BE2C (cell line): ENCODE data around the gene DGLUCY.
A peak's percentile ranks its signal among the peaks of the same experiment; 100 is the strongest.

Source experiments
- DNase-seq: peaks from one replicate; pipeline ENCODE4 v3.0.0-alpha.2; 2020
- H3K27me3 ChIP-seq: fragments of 250-450 bp; sonication (Bioruptor Pico); 2 replicates; pipeline ENCODE4 v1.5.1; 2020; ENCODE audit warnings: mild to moderate bottlenecking
- H3K36me3 ChIP-seq: fragments of 250-450 bp; sonication (Bioruptor Pico); 2 replicates; pipeline ENCODE4 v1.5.1; 2020; ENCODE audit warnings: mild to moderate bottlenecking
- H3K4me1 ChIP-seq: fragments of 250-450 bp; sonication (Bioruptor Pico); 2 replicates; pipeline ENCODE4 v1.5.1; 2020
- H3K4me3 ChIP-seq: 2 replicates; pipeline ENCODE4 v1.5.1; 2011; ENCODE audit warnings: low read depth, low read length
- H3K9me3 ChIP-seq: fragments of 250-450 bp; sonication (Bioruptor Pico); 2 replicates; pipeline ENCODE4 v1.5.1; 2020
- TF ChIP-seq, protein P1 (sequence below): IDR thresholded peaks from 2 replicates; pipeline ENCODE4 v1.5.1; 2012; ENCODE audit warnings: mild to moderate bottlenecking, low read depth, low read length

DGLUCY gene

DNA sequence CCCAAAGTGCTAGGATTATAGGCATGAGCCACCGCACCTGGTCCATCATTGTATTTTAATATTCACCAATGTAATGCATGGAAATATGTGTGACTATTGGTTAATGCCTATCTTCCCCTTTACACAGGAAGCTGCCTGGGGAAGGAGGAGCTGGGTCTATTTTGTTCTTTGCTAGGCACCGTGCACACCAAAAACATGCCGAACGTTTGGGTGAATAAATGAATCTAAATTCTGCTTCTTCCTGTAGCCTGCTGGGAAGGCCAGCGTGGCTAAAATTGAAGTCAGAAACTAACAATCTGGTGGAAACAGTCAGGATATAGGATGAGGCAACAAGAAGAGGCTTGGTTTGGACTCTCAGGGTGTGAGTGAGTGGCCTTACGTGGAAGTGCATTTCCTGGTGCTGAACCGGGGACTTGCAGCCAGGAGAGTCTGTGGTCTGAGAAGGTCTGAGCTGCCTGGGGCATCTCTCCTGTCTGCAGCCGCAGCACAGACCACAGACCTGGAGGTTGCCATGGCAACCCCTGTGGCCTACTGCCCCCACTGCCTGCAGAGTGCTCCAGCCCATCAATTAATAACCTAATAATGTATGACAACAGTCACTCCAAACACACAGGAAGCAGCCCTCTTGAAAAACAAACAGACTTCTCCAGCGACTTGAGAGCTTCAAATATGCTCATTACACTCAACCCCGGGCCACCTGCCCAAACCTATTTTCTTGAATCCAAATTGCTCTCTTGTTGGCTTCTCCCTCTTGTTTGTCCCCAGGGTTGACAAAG is 136.2 kb downstream of the DGLUCY start:
- DNase-seq = peak; percentile 96

DNA sequence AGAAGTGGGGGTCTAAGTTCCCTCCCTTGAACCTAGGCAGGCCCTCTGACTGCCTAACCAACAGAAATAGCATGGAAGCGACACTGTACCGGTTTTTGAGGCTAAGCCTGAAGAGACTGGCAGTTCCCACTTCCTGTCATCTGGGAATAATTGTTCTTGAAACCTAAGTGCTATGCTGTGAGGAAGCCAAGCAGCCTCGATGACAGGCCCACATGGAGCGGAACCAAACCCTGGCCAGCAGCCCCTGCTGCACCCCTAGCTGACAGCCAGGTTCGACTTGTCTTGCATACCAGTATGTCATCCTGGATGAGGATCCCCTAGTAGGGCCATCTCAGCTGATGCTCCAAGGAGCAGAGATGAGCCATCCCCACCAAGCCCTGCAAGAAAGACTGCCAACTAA is 137.0 kb downstream of the DGLUCY start:
- Histone ChIP-seq H3K4me1 (peaks cover 21% of the 10 kb centered on the region), H3K9me3 (no peaks in the 10 kb centered on the region), H3K4me3 (peak overlapping the region; percentile 10), H3K36me3 (no peaks in the 10 kb centered on the region), H3K27me3 (no peaks in the 10 kb centered on the region)
- DNase-seq = peak; percentile 40
- TF ChIP-seq, protein P1, sequence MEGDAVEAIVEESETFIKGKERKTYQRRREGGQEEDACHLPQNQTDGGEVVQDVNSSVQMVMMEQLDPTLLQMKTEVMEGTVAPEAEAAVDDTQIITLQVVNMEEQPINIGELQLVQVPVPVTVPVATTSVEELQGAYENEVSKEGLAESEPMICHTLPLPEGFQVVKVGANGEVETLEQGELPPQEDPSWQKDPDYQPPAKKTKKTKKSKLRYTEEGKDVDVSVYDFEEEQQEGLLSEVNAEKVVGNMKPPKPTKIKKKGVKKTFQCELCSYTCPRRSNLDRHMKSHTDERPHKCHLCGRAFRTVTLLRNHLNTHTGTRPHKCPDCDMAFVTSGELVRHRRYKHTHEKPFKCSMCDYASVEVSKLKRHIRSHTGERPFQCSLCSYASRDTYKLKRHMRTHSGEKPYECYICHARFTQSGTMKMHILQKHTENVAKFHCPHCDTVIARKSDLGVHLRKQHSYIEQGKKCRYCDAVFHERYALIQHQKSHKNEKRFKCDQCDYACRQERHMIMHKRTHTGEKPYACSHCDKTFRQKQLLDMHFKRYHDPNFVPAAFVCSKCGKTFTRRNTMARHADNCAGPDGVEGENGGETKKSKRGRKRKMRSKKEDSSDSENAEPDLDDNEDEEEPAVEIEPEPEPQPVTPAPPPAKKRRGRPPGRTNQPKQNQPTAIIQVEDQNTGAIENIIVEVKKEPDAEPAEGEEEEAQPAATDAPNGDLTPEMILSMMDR = no peak

More for the DNA sequence above, 136.2 kb downstream of the DGLUCY start:
- TF ChIP-seq, protein P1 = peak; percentile 28
- no peaks in the 10 kb centered on the region for H3K27me3 ChIP-seq
- H3K4me3 ChIP-seq = peak overlapping the region; percentile 24
- H3K4me1 ChIP-seq = peaks cover 19% of the 10 kb centered on the region
- H3K36me3 ChIP-seq = no peaks in the 10 kb centered on the region
- no peaks in the 10 kb centered on the region for H3K9me3 ChIP-seq

DNA sequence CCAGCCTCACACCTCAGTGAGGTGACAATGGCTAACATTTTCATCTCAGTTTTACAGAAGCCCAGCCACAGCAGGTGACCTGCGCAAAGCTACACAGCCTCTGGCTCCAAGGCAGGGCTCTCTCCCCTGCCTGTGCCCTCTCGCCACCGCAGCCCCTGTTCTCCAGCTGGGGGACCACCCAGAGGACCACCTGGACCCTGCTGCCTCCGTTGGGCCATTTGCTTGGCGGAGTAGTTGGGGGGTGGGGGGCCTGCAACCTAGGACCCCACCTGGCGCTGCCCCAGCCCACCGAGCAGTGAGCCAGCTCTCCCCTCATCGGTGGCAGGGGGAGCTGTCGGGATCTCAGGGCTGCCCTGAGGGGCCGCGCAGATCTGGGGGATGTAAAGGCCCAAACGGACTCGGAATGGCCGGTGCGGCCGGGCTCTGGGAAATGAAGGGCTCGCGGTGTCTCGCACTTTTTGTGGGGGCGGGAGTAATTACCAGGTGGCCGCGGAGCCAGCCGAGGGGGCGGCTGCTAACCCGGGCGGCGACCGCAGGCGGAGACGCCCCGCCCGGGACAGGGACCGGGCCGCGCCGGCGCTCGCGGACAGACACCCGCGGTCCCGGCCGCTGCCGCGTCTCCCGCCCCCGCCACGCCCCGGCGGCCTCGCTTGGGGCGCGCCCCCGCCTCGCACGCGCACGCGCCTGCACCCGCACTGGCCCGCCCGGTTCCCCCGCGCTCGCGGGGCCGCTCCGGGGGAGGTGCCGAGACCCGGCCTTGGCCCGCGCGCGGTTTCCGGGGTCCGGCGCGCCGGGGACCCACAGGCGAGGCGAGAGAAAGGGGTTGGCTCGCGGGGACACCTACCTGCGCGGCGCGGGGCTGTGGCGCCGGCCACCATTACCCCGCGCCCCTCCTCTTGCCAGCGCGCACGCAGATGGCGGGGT is 139.3 kb downstream of the DGLUCY start:
- TF ChIP-seq, protein P1 = peak; percentile 34
- Histone ChIP-seq H3K9me3 (no peaks in the 10 kb centered on the region), H3K36me3 (no peaks in the 10 kb centered on the region), H3K4me1 (peaks cover 41% of the 10 kb centered on the region), H3K4me3 (peak overlapping the region; percentile 62), H3K27me3 (no peaks in the 10 kb centered on the region)
- DNase-seq = peak; percentile 58

DNA sequence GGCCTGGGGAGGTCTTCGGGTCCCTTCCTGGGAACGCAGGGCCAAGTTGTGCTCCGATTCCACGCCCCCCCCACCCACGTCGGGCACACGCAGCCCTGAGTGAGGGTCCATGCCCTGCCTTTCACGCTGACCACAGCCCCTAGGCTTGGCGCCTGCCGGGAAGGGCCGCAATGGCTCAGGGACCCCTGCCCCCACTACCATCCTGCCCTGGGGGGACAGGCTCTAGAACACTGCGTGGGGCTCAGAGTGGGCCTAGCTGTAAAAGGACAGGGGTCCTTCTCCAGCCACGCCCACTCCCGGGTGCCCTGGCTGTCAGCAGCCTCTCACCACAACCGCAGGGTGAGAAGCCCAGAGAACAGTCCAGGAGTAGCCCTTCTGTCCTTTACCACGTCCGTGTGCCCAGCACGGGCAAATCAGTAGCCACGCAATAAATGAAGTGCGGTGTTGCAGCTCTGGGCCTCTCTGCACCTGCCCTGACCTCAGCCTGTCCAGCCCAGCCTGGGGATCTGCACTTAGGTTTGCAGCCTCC is 140.0 kb downstream of the DGLUCY start:
- Histone ChIP-seq H3K9me3 (no peaks in the 10 kb centered on the region), H3K36me3 (no peaks in the 10 kb centered on the region), H3K27me3 (no peaks in the 10 kb centered on the region), H3K4me3 (peak overlapping the region; percentile 62), H3K4me1 (peaks cover 41% of the 10 kb centered on the region)
- DNase-seq = peak; percentile 38
- TF ChIP-seq, protein P1 = no peak

DNA sequence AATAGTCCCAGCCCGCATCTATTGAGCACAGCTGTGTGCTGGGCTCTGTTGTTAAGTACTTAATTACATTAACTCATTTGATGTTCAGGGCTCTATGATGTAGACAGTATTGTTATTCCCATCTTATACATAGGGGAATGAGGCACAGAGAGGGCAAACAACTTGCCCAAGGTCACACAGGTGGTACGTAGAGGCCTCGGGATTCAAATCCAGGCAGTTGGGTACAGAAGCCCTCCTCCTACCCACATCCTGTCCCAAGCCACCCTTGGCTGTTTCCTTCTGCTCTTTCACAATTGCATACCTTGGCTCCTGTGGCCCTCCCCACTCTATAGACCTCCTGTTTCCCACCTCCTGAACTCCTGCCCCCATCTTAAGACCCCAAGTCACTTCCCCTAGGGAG is 140.6 kb downstream of the DGLUCY start:
- TF ChIP-seq, protein P1 = no peak
- no peaks in the 10 kb centered on the region for H3K27me3 ChIP-seq
- H3K36me3 ChIP-seq = no peaks in the 10 kb centered on the region
- peak overlapping the region; percentile 62 for H3K4me3 ChIP-seq
- DNase-seq = no peak
- peaks cover 41% of the 10 kb centered on the region for H3K4me1 ChIP-seq
- H3K9me3 ChIP-seq = no peaks in the 10 kb centered on the region
